C4-2B (cell line): ENCODE data around the gene PHF13.

ENCODE experiments used
- CTCF ChIP-seq: fragments of 450-650 bp; conservative IDR thresholded peaks from 2 replicates; pipeline ENCODE4 v1.5.1; 2017; ENCODE audit warnings: mild to moderate bottlenecking
- ZFX ChIP-seq: fragments of 450-650 bp; IDR thresholded peaks from 2 replicates; pipeline ENCODE4 v1.6.1; 2017

- TF ChIP-seq CTCF (no peak), ZFX (no peak)
Measured at GRCh38 chr1:6627031-6627430, 13.5 kb downstream of the PHF13 start.
